Parathyroid adenoma (tissue), 2 donors: ENCODE results near the gene PTCD1.

Experiments
- H2AFZ ChIP-seq: fragments of 300-600 bp; sonication (generic); one replicate; pipeline ENCODE4 v1.7.0; 2017; ENCODE audit warnings: antibody characterized with exemption, mild to moderate bottlenecking
- H3K27ac ChIP-seq: fragments of 300-600 bp; sonication (generic); one replicate; pipeline ENCODE4 v1.7.0; 2017
- H3K27me3 ChIP-seq: fragments of 300-600 bp; sonication (generic); one replicate; pipeline ENCODE4 v1.7.0; 2017; ENCODE audit warnings: low read length; ENCODE audit not compliant: control insufficient read depth, insufficient read depth
- H3K36me3 ChIP-seq: fragments of 300-600 bp; sonication (generic); one replicate; pipeline ENCODE4 v1.7.0; 2017; ENCODE audit warnings: low read length; ENCODE audit not compliant: control insufficient read depth, insufficient read depth
- H3K4me1 ChIP-seq: fragments of 300-600 bp; sonication (generic); one replicate; pipeline ENCODE4 v1.7.0; 2017; ENCODE audit warnings: control low read depth
- H3K4me2 ChIP-seq: fragments of 300-600 bp; sonication (generic); one replicate; pipeline ENCODE4 v1.7.0; 2017; ENCODE audit warnings: low read length
- H3K4me3 ChIP-seq: fragments of 300-600 bp; sonication (generic); one replicate; pipeline ENCODE4 v1.7.0; 2017; ENCODE audit warnings: low read depth, low read length
- H3K79me2 ChIP-seq: fragments of 300-600 bp; sonication (generic); one replicate; pipeline ENCODE4 v1.7.0; 2017; ENCODE audit warnings: control low read depth
- H3K9ac ChIP-seq: fragments of 300-600 bp; sonication (generic); one replicate; pipeline ENCODE4 v1.7.0; 2017; ENCODE audit warnings: mild to moderate bottlenecking
- H3K9me3 ChIP-seq: fragments of 300-600 bp; sonication (generic); one replicate; pipeline ENCODE4 v1.7.0; 2017; ENCODE audit warnings: low read length; ENCODE audit not compliant: control insufficient read depth
- CTCF ChIP-seq: fragments of 300-600 bp; sonication (generic); IDR thresholded peaks from one replicate; pipeline ENCODE4 v1.7.0; 2017; ENCODE audit warnings: antibody characterized with exemption, mild to moderate bottlenecking
- donor health status: primary hyperparathyroidism.

The PTCD1 gene

GRCh38 chr7:99457650-99458493, 19.3 kb upstream of the PTCD1 start:
- H3K4me2 ChIP-seq: no peak overlapping the region
- H3K27me3 ChIP-seq: no peaks in the 10 kb centered on the region
- no peak overlapping the region for H3K27ac ChIP-seq
- no peaks in the 10 kb centered on the region for H3K9me3 ChIP-seq
- H3K4me1 ChIP-seq: peaks cover 5% of the 10 kb centered on the region
- no peak for TF ChIP-seq CTCF
- H2AFZ ChIP-seq: no peak overlapping the region
- no peaks in the 10 kb centered on the region for H3K36me3 ChIP-seq
- no peak overlapping the region for H3K9ac ChIP-seq
- H3K79me2 ChIP-seq: peaks cover 39% of the 10 kb centered on the region
- H3K4me3 ChIP-seq: no peak overlapping the region

GRCh38 chr7:99457050-99457649, 18.6 kb upstream of the PTCD1 start:
- Histone ChIP-seq H3K4me2 (no peak overlapping the region), H3K4me3 (no peak overlapping the region), H3K79me2 (peaks cover 33% of the 10 kb centered on the region), H2AFZ (no peak overlapping the region), H3K36me3 (no peaks in the 10 kb centered on the region), H3K9ac (no peak overlapping the region), H3K9me3 (no peaks in the 10 kb centered on the region), H3K27me3 (no peaks in the 10 kb centered on the region), H3K4me1 (peaks cover 5% of the 10 kb centered on the region), H3K27ac (no peak overlapping the region)
- no peak for TF ChIP-seq CTCF

- H3K9ac ChIP-seq: no peak overlapping the region
- H3K27me3 ChIP-seq: no peaks in the 10 kb centered on the region
- H3K4me3 ChIP-seq: no peak overlapping the region
- no peaks in the 10 kb centered on the region for H3K9me3 ChIP-seq
- H2AFZ ChIP-seq: no peak overlapping the region
- no peak overlapping the region for H3K4me2 ChIP-seq
- no peak overlapping the region for H3K27ac ChIP-seq
- no peaks in the 10 kb centered on the region for H3K36me3 ChIP-seq
- no peak for TF ChIP-seq CTCF
- H3K79me2 ChIP-seq: peaks cover 25% of the 10 kb centered on the region
- H3K4me1 ChIP-seq: peaks cover 5% of the 10 kb centered on the region
Measured at GRCh38 chr7:99456288-99456687, 17.7 kb upstream of the PTCD1 start.

GRCh38 chr7:99455874-99456273, 17.3 kb upstream of the PTCD1 start:
- no peak overlapping the region for H3K4me3 ChIP-seq
- no peak overlapping the region for H3K9ac ChIP-seq
- H3K27me3 ChIP-seq: no peaks in the 10 kb centered on the region
- H3K4me1 ChIP-seq: peaks cover 2% of the 10 kb centered on the region
- H3K36me3 ChIP-seq: no peaks in the 10 kb centered on the region
- H3K79me2 ChIP-seq: peaks cover 25% of the 10 kb centered on the region
- H3K4me2 ChIP-seq: no peak overlapping the region
- no peaks in the 10 kb centered on the region for H3K9me3 ChIP-seq
- H3K27ac ChIP-seq: no peak overlapping the region
- no peak for TF ChIP-seq CTCF
- no peak overlapping the region for H2AFZ ChIP-seq
